ENCODE results near the gene FTSJ1. TPM values are rescaled to one million over a fixed set of nuclear protein-coding genes. Genes with fewer than 3 reads are reported as not detected.
A peak's percentile ranks its signal among the peaks of the same experiment; 100 is the strongest.

The FTSJ1 gene
- total RNA-seq, 2 experiments from 2014 or later = 54.7 to 66.1 TPM

- Histone ChIP-seq H4K20me1 (ENCODE audit: insufficient read depth, low read length) (no peaks in the 10 kb centered on the region), H3K36me3 (ENCODE audit: insufficient read depth, low read length) (peaks cover 15% of the 10 kb centered on the region), H3K9me2 (ENCODE audit: insufficient read depth, low read length) (no peaks in the 10 kb centered on the region), H3K4me3 (ENCODE audit: low read depth, low read length, poor library complexity, severe bottlenecking) (no peak overlapping the region), H3K9me3 (ENCODE audit: low read length) (no peaks in the 10 kb centered on the region), H3K27ac (ENCODE audit: low read depth, low read length, poor library complexity, severe bottlenecking) (no peak overlapping the region), H3K79me2 (ENCODE audit: insufficient read depth, low read depth, low read length) (peaks cover 39% of the 10 kb centered on the region), H3K4me1 (ENCODE audit: insufficient read depth, low read length, poor library complexity, severe bottlenecking) (peaks cover 27% of the 10 kb centered on the region), H2AFZ (ENCODE audit: low read length) (no peak overlapping the region), H3K4me2 (ENCODE audit: low read length) (no peak overlapping the region)
- ChIA-PET CTCF (ENCODE audit: unreplicated experiment) (no interaction called here), POLR2A (no interaction called here)
- peak; percentile 31 for DNase-seq (ENCODE audit: low spot score)
- intact Hi-C loops (cut with micrococcal nuclease; ENCODE audit: unreplicated experiment) = loop anchor here (2.0 kb wide), 1 partner anchor 123 kb away; the partner anchor contains the start of gene WDR13
- no TSS peak for BruUV-seq (replicated peaks)
- no peak for TF ChIP-seq EZH2phosphoT487 (IDR thresholded peaks at IDR 0.05; ENCODE audit: borderline replicate concordance, low read depth, low read length)
- TF ChIP-seq CTCF (conservative IDR thresholded peaks at IDR 0.05; ENCODE audit: low read length) = peak; percentile 62
Measured at GRCh38 chrX:48474127-48474526, 1.9 kb upstream of the FTSJ1 start.

- H3K79me2 ChIP-seq (ENCODE audit: insufficient read depth, low read depth, low read length) = peaks cover 37% of the 10 kb centered on the region
- no peaks in the 10 kb centered on the region for H3K9me2 ChIP-seq (ENCODE audit: insufficient read depth, low read length)
- ChIA-PET CTCF (ENCODE audit: unreplicated experiment) (no interaction called here), POLR2A (no interaction called here)
- BruUV-seq (replicated peaks) = no TSS peak
- peak overlapping the region; percentile 48; the same call in 1 of the 2 replicates for H2AFZ ChIP-seq (ENCODE audit: low read length)
- H3K4me2 ChIP-seq (ENCODE audit: low read length) = peak overlapping the region; percentile 97
- TF ChIP-seq EZH2phosphoT487 (IDR thresholded peaks at IDR 0.05; ENCODE audit: borderline replicate concordance, low read depth, low read length) (no peak), CTCF (conservative IDR thresholded peaks at IDR 0.05; ENCODE audit: low read length) (no peak)
- no peak for DNase-seq (ENCODE audit: low spot score)
- H3K4me1 ChIP-seq (ENCODE audit: insufficient read depth, low read length, poor library complexity, severe bottlenecking) = peaks cover 24% of the 10 kb centered on the region
- intact Hi-C loops (cut with micrococcal nuclease; ENCODE audit: unreplicated experiment) = loop anchor here (2.0 kb wide), 1 partner anchor 122 kb away; the partner anchor contains the start of gene WDR13
- H4K20me1 ChIP-seq (ENCODE audit: insufficient read depth, low read length) = no peaks in the 10 kb centered on the region
- no peak overlapping the region for H3K27ac ChIP-seq (ENCODE audit: low read depth, low read length, poor library complexity, severe bottlenecking)
- H3K9me3 ChIP-seq (ENCODE audit: low read length) = no peaks in the 10 kb centered on the region
- H3K4me3 ChIP-seq (ENCODE audit: low read depth, low read length, poor library complexity, severe bottlenecking) = peak overlapping the region; percentile 91
- H3K36me3 ChIP-seq (ENCODE audit: insufficient read depth, low read length) = peaks cover 20% of the 10 kb centered on the region
Measured at GRCh38 chrX:48474581-48474980, 1.4 kb upstream of the FTSJ1 start.

DNA sequence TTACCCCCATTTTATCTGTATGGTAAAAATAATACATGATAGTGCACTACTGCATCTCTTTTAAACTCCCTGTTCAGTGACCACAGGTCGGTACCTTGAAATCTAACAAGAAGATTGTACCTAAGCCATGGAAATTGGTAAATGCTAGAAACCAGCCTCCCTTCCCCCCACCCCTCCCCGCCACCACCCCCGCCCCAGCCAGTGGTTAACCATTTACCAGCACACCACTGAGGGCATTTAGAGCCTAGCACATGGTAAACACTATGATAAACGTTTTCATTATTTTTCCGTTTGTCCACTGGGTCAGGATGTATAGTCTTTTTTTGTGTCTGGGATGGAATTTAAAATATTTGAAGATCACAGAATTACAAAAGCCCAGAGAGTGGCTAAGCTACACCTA lies 703 bp upstream of the FTSJ1 start:
- Histone ChIP-seq H3K79me2 (ENCODE audit: insufficient read depth, low read depth, low read length) (peaks cover 37% of the 10 kb centered on the region), H3K4me2 (ENCODE audit: low read length) (peak overlapping the region; percentile 97), H3K27ac (ENCODE audit: low read depth, low read length, poor library complexity, severe bottlenecking) (peak overlapping the region; percentile 66), H3K4me1 (ENCODE audit: insufficient read depth, low read length, poor library complexity, severe bottlenecking) (peaks cover 19% of the 10 kb centered on the region), H3K36me3 (ENCODE audit: insufficient read depth, low read length) (peaks cover 23% of the 10 kb centered on the region), H2AFZ (ENCODE audit: low read length) (peak overlapping the region; percentile 91), H3K4me3 (ENCODE audit: low read depth, low read length, poor library complexity, severe bottlenecking) (peak overlapping the region; percentile 91), H4K20me1 (ENCODE audit: insufficient read depth, low read length) (no peaks in the 10 kb centered on the region), H3K9me2 (ENCODE audit: insufficient read depth, low read length) (no peaks in the 10 kb centered on the region), H3K9me3 (ENCODE audit: low read length) (no peaks in the 10 kb centered on the region)
- DNase-seq (ENCODE audit: low spot score) = peak; percentile 15
- POLR2A ChIA-PET = no interaction called here
- no peak for TF ChIP-seq CTCF (conservative IDR thresholded peaks at IDR 0.05; ENCODE audit: low read length)
- no peak for TF ChIP-seq EZH2phosphoT487 (IDR thresholded peaks at IDR 0.05; ENCODE audit: borderline replicate concordance, low read depth, low read length)
- CTCF ChIA-PET (ENCODE audit: unreplicated experiment) = no interaction called here
- intact Hi-C loops (cut with micrococcal nuclease; ENCODE audit: unreplicated experiment) = loop anchor here (2.0 to 5.0 kb wide), 3 partner anchors 47 to 122 kb away; partner anchors contain the start of genes EBP, RBM3 and WDR13
- BruUV-seq (replicated peaks) = no TSS peak
